ENCODE results near the gene OSBPL5.

GRCh38 chr11:3041699-3042441 lies 123.2 kb downstream of the OSBPL5 start:
- TF ChIP-seq POLR2AphosphoS5 (IDR thresholded peaks at IDR 0.05; ENCODE audit: insufficient read depth in 1 of 2, low read depth in 1 of 2) (no peak), CTCF (IDR thresholded peaks at IDR 0.05) (no peak), POLR2A (IDR thresholded peaks at IDR 0.05) (no peak)
